LHCN-M2 (cell line): ENCODE data around the gene FRAS1. TPM values are rescaled to one million over a fixed set of nuclear protein-coding genes. Genes with fewer than 3 reads are reported as not detected.

ENCODE experiments used
- DNase-seq: peaks from one replicate; pipeline ENCODE4 v3.0.0-alpha.2; 2012; ENCODE audit warnings: low read depth
- total RNA-seq: library from RNA; depleted of rRNA; stranded (reverse); fragments of >200 nt; gene quantifications from 2 replicates; pipeline ENCODE4 v1.2.3, GENCODE V29; 2014; rRNA removed

FRAS1 gene
- total RNA-seq, 1 experiment from 2014 or later, result 3.0 TPM

DNA sequence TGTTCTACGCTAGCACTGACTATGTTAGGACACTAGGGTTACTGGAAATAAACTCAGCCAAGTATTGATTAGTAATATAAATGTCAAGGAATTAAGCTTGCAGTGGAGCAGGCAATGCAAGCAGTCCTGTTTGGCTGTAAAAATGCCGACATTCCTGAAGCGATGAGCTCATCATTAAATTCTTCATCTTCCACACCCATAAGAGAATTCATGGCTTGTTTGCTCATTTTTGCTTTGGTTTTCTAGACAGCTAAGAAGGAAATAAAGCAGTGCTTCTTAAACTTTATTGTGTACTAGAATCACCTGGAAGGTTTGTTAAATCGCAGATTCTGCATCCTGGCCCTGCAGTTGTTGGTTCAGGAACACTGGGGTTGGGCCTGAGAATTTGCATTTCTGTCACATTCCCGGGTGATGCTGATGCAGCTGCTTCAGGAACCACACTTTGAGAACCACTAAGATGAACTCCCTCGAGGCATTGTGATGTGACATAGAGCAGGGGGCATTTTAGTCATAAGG lies 512.2 kb downstream of the FRAS1 start:
- peak; percentile 77 for DNase-seq

DNA sequence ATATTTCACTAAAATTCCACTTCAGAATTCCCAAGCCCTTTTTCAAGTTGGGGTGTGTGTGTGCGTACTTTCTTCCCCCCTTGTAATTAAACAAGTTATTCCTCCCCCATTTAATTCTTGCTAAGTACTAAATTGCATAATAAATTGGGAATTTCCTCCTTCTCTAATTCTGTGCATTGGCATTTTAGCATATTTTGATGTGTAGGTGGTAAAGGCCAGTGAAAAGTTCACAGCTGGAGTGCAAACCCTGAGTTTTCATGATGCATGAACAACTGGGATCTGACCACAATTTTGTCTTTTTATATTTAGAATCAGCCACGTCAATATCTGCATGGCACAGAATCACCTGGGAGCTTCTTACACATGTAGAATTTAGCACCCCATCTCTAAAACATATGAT lies 513.0 kb downstream of the FRAS1 start:
- DNase-seq, result no peak

DNA sequence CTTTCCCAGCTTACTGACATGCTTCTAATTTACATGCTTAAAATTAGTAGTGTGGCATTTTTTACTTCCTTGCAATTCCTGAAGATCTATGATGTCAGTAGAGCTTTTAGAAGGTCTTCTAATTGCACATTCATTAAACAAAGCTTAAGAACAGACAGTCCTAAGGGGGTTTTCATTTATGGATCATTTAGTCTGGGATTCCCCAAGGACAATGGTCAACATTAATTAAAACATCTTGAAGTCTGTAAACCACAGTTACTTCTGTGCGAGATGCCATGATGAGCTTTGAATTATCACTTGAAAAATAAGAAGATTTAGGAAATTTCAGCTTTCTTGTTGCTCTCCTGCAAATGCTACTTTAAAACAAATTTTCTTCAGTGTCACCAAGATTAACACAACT lies 514.7 kb downstream of the FRAS1 start:
- DNase-seq, result no peak

DNA sequence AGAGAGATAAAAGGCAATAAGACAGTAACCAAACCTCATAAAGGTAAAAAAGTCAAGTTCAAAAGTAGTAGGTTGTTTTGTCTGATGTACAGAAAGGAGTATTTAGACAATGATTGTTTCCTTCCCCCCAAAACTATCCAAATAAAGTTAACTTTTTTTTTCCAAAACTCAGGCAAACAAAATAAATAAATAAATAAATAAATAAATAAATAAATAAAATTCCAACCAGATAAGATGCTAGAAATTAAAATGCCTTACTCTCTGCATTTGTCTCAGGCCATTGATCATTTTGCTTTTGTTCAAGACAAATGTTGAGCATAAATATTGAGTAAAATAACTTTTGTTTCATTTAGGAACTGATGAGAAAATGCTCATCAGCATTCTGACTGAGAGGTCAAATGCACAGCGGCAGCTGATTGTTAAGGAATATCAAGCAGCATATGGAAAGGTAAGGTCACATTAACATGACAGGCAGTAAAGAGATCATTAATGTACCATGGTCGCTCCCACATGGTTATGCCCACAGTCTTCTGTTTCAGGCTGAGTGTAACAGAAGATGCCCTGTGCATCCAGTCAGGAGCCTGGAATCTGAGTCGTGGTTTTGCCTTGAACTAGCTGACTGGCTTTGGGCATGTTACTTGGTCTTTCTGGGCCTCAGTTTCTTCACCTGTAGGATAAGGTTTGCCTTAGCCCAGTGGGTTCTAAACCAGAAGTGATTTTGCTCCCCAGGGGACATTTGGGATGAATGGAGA lies 521.7 kb downstream of the FRAS1 start:
- peak; percentile 23 for DNase-seq

DNA sequence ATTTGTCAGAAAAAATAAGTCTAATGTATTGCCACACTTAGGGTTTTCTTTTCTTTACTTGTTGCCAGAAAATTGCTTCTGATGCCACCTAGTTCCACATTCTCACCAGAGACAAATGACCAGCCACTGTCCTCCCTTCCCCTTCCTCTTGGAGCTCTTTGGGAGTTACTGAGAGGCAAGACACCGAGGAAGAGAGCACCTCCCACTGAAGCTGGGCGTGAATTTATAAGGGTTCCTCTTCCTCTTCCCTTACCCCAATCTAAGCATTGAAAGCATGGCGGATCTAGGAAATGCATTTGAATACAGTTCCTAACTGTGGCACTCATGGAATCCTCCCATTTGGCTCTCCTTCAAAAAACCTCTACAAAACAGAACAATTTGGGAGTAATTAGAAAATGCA lies 524.5 kb downstream of the FRAS1 start:
- no peak for DNase-seq

DNA sequence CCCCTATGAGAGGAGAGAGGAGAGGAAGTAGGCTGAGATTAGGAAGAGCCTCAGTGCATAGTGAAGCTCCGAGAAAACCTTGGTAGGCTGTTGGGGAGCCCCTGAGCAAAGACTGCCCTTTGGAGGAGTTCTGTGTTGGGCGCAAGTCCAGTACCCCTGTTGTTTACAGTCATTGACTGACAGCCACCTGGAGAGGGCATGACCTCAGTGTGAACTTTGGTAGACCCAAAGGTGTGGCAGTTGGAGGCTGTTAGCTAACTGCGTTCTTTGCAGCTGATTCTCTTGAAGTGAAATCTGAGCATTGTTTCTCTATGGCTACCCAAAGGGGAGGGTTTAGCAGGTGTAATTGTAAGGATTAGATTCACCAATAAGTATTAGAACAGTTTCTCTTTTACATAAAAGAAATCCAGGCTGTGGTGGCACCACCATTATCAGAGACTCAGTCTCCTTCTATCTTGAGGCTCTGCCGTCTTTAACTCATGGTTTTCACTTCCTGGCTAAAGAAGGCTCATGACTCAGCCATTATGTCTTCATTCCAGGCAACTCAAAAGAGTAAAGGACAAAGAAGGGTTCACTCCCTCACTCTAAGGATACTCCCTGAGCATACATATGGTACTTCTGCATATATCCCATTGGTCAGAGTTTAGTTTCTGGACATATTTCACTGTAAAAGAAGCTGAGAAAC lies 527.9 kb downstream of the FRAS1 start:
- DNase-seq, result no peak

DNA sequence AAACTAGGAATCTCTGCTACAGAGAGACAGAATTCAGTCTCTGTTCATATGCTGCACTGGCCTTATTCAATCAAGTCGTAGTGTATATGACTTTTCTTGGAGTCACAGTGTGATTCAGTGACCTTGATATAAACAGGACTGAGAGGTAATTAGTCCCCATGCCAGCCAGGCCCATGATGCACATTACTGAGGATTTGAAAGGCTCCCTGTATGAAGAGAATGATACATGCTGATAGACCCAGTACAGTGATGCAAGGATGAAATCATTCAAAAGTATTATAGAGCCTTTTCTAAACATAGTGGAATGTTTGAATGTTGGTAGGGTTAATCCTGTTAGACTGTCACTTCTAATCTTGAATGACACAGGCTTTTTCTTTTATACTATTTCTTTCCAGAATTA lies 528.5 kb downstream of the FRAS1 start:
- DNase-seq, result no peak

DNA sequence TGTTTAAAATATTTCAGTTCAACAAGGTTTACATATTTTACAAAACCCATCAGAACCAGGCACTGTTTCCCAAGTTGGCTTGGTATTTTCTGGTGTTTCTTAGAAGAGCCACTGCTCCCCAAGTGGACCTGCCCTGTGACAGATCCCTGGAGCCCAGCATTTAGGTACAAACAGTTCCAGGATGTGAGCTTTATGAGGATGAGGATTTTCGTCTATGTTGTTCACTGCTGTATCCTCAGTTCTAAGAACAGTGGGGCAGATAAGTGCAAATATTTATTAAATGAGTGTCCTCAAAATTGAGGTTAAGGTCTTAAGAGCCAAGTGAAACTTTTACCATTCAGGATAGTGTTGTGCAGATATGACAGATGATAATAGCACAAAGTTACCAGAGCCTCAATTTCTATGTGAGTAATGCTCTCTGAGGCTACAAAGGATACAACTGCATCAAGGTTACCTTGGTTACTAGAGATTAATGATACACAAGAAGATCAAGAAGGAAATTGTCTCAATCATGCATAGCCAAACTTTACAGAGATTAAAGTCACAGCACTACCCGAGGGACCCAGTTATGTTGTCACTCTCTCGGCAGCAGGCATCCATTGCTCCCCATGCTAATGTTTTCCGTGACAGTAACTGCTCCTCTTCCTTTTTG lies 531.9 kb downstream of the FRAS1 start:
- no peak for DNase-seq

DNA sequence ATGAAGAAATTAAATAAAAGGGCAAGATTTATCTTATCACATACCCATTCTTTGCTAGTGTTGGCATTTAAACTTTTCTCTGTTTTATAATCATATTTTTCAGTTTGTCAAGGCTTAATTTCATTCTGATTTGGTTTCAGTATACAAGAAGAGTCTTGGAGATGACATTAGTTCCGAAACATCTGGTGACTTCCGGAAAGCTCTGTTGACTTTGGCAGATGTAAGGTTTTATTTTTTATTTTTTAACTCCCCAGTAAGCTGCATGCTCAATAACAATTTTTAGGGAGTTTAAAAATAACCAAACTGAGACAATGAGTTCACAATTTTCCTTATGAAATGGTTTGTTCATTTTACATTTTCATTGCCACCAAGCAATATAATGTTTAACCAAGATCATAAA lies 534.3 kb downstream of the FRAS1 start:
- DNase-seq, result no peak

DNA sequence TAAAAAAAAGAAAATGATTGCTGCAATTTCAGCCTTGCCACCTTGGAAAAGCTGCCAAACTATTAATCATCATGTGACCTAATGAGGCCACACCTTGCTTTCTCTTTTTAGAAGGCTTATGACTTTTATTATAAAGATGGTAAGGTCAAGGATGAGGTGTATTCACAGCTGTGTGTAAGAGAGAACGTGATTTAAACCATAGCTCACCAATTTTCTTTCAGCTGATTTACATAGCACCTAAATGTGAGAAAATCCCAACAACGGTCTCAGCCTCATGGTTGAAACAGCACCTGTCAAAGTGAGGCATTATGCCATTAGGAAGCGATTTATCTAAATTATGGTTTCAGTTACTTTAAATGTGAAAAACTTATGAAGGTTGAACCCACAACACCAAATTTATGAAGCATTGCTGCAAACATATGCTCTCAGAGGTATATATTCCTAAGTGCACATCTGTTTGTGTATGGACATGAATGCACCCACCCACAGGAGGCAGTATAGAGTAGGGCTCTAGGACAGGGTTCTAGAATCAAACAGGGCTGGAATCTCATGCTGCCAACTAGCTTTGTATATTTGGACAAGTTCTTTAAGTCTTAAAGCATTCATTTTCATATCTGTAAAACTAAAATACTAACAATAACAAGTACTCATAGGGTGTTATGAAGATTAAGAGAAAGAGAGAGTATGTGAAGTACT lies 535.1 kb downstream of the FRAS1 start:
- DNase-seq, result no peak

Other genes starting within 250 kb of the FRAS1 start
- 7.4 and 8.3 TPM in 2 replicates for gene CNOT6L, start 238.0 kb upstream of the FRAS1 start, total RNA-seq
- gene MRPL1, start 194.5 kb upstream of the FRAS1 start, total RNA-seq, result 39.4 TPM in 2 replicates